Hematopoietic multipotent progenitor cell (in vitro differentiated cells): ENCODE results near the gene RAP1A. TPM values are rescaled to one million over a fixed set of nuclear protein-coding genes. Genes with fewer than 3 reads are reported as not detected.
A peak's percentile ranks its signal among the peaks of the same experiment; 100 is the strongest.
"Not testable (repeated sequence)": the region's sequence is repeated elsewhere in the genome, so short reads cannot be mapped to it uniquely, and the experiment has no call there.

Source experiments
- DNase-seq, 3 donors: peaks; one replicate each; pipeline ENCODE4 v3.0.0-alpha.2; 2011 to 2015; ENCODE audit warnings: low read depth in 2 of 3, low spot score in 2 of 3
- total RNA-seq: library from RNA; depleted of rRNA; stranded (reverse); fragments of >200 nt; gene quantifications from one replicate; pipeline ENCODE4 v1.2.3, GENCODE V29; 2012

RAP1A gene
- total RNA-seq, 1 donor: 6.7 TPM

- DNase-seq: no peak
Observed at GRCh38 chr1:111628153-111628552, 8.6 kb downstream of the RAP1A start.

- no peak for DNase-seq
Observed at GRCh38 chr1:111629190-111629954, 9.8 kb downstream of the RAP1A start.

GRCh38 chr1:111630567-111630966 lies 11.0 kb downstream of the RAP1A start:
- no peak for DNase-seq

DNA sequence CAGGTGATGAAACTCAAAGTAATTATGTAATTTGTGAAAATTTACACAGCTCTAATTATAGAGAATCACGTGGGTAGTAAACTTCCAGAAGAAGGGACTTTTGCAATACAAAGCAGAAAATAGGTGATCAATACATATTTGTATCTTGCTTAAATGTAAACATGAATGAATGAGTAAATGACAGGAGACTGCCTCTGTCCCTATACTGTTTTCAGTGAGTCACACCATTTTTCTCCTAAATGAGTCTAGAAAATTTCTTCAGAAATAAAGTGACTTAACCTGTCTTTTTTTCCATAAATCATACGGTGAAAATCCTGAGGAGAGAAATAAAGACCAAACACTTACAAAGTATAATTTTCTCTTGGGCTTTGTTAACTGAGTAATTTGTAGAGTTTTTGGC lies 11.9 kb downstream of the RAP1A start:
- DNase-seq: no peak

- not testable (repeated sequence) for DNase-seq
Observed at GRCh38 chr1:111632771-111633170, 13.2 kb downstream of the RAP1A start.

- no peak for DNase-seq
Observed at GRCh38 chr1:111633736-111634247, 14.2 kb downstream of the RAP1A start.

DNA sequence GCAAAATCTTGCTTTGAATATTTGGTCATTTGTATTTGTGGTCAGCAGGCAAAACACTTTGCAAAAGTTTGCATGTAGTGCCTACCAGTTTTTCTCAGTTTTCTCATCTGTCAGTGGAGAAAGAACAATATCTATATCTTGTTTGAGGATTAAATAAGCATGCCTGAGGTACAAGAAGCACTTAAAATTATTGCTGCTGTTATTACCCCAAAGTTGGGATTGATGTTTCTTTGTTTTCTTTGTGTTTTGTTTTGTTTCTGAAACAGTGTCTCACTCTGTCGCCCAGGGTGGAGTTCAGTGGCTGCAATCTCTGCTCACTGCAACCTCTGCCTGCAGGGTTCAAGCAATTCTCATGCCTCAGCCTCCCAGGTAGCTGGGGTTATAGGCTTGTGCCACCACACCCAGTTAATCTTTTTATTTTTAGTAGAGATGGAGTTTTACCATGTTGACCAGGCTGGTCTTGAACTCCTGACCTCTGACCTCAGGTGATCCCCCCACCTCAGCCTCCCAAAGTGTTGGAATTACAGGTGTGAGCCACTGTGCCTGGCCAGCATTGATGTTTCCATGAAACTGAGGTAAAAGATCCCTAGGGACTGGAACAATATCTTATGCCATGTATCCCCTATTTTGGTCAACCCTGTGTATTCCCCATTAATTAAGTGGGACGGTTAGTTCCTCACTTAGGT lies 15.9 kb downstream of the RAP1A start:
- no peak for DNase-seq

GRCh38 chr1:111638320-111638719 lies 18.7 kb downstream of the RAP1A start:
- no peak for DNase-seq

GRCh38 chr1:111639602-111640198 lies 20.1 kb downstream of the RAP1A start:
- no peak for DNase-seq

DNA sequence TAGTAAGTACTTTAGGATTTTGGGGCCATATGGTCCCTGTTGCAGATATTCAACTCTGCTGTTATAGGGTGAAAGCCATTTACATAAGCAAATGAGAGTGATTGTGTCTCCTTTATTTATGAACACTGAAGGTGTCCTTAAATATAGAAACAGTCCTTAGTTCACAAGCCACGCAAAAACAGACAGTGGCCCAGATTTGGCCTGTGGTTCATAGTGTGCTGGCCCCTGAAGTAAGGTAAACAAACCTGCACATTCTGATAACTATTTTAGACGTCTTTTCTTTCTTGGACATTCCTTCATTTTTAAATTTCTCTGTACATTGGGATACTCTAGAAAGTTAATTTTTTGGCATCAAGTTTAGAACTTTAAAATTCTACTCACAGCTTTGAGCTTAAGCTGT lies 23.5 kb downstream of the RAP1A start:
- no peak for DNase-seq

DNA sequence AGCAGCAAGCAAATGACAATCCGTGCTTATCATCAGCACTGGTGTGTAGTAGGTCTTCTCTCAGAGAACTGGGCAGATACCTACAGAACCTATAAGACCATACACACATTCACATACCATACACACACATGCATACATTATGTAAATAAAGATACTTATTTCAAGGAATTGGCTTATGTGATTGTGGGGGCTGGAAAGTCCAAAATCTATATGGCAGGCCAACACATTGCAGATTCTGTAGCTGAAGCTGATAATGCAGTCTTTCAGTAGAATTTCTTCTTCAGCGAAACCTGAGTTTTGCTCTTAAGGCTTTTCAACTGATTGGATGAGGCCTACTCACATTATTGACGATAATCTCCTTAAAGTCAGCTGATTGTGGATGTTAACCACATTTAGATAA lies 24.1 kb downstream of the RAP1A start:
- DNase-seq: no peak

DNA sequence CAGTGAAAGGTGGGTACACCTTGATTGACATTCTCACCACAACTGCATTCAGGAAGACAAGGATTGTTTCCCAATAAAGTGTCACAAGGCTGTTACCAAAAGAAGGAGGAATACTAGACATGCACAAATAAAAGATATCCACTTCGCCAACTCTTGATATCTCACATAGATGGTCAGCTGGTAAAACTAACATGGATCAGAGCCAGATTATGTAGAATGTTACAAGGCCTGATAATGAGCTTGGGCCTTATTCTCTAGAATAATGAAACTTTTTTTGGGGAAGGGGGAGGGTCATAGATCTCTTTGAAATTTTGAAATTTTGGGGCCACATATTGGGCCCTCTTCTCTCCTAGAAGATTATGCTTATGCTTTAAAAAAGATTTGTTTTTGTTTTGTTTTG lies 24.9 kb downstream of the RAP1A start:
- no peak for DNase-seq

- no peak for DNase-seq
Observed at GRCh38 chr1:111647736-111648135, 28.1 kb downstream of the RAP1A start.

- DNase-seq: no peak
Observed at GRCh38 chr1:111648806-111649205, 29.2 kb downstream of the RAP1A start.

GRCh38 chr1:111649227-111649626 lies 29.6 kb downstream of the RAP1A start:
- no peak for DNase-seq

DNA sequence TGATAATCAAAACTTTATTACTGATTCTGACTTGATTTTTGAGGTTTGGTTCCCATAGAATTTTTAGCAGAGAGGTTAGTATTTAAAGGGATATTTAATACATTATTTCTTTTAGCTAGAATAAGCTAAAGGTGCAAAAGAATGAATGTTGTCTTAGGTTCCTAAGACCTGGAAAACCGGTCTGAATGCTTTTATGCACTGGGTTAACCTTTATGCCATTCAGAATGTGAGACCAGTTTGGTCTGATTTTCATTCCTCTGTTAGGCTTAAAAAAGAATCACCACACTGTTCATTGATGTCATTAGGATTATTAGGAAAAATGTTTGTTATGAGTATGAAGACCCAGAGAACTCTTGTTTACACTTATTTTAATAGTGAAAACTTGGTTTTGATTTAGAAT lies 30.1 kb downstream of the RAP1A start:
- no peak for DNase-seq

- peak in 2 of 3 donors; percentile 12 to 35 for DNase-seq
Observed at GRCh38 chr1:111653709-111654108, 34.1 kb downstream of the RAP1A start.

DNA sequence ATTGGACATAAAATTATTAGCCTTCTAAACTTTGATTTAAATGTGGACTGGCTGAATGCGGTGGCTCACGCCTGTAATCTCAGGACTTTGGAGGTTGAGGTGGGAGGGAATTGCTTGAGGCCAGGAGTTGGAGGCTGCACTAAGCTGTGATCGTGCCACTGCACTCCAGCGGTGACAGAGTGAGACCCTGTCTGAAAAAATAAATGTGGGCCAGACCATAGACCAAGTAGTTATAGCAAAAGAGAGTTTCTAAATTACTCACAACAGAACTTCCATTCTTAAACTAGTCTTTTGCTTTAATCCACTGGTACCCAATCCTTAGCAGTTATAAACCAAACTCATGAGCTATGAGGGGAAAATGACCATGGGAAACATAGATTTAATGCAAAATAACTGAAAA lies 35.2 kb downstream of the RAP1A start:
- DNase-seq: no peak

- peak in 2 of 3 donors; percentile 39 to 52 for DNase-seq
Observed at GRCh38 chr1:111656086-111657017, 36.8 kb downstream of the RAP1A start.

DNA sequence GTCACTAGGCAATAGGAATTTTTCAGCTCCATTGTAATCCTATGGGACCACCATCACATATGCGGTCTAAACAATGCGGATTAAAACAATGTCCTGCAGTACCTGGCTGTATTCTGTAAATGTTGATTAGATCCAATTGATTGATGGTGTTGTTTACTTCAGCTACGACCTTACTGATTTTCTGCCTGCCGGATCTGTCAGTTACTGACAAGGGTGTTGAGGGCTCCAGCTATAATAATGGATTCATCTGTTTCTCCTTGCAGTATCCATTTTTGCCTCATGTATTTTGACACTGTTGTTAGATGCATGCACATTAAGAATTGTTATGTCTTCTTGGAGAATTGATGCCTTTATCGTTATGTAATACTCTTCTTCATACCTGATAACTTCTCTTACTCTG lies 39.0 kb downstream of the RAP1A start:
- no peak for DNase-seq
